A549 (cell line): ENCODE results near the gene FAM163B.

Source experiments
- CTCF ChIP-seq: fragments of >200 bp; sonication (Bioruptor Twin); formaldehyde crosslinking; IDR thresholded peaks from 3 replicates; pipeline ENCODE4 v1.5.1; 2016
- HOXA7 ChIP-seq: fragments of 250-450 bp; sonication (Bioruptor Pico); IDR thresholded peaks from 2 replicates; pipeline ENCODE4 v1.5.0; 2020; ENCODE audit warnings: mild to moderate bottlenecking, moderate library complexity
- JUNB ChIP-seq: fragments of >200 bp; sonication (Bioruptor Twin); formaldehyde crosslinking; IDR thresholded peaks from 2 replicates; pipeline ENCODE4 v1.6.1; 2016
- MAX ChIP-seq: IDR thresholded peaks from 2 replicates; pipeline ENCODE4 v1.6.1; 2012
- POLR2A ChIP-seq: IDR thresholded peaks from 2 replicates; pipeline ENCODE4 v1.6.1; 2012; ENCODE audit warnings: mild to moderate bottlenecking, low read length
- SMC3 ChIP-seq: fragments of >200 bp; sonication (Bioruptor Twin); formaldehyde crosslinking; IDR thresholded peaks from 3 replicates; pipeline ENCODE4 v1.6.1; 2018; ENCODE audit warnings: inconsistent platforms

DNA sequence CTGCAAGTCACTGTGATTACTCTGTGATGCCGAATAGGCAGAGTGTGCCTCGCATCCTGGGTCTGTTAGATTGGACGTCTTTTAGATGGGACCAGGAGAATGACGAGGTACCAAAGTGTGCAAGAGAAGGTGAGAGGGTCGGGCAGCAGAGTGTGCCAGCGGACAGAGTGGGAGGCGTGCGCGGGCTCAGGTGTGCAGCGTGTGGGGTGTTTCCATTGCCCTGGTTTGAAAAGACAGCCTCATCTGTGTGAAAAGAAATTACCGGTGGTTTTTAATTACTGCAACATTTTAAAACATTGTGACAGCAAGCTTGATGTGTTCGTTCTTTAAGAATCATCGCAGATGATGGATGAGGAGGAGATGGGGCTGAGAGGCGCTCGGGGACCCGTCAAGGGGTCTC, 4.2 kb upstream of the FAM163B start:
- no peak for TF ChIP-seq CTCF
- no peak for TF ChIP-seq SMC3
- TF ChIP-seq POLR2A: no peak
- no peak for TF ChIP-seq HOXA7 (CRISPR knock-in tag)
- no peak for TF ChIP-seq MAX
- TF ChIP-seq JUNB: no peak
